K562 (cell line): ENCODE data around the gene ADARB2.

ENCODE experiments used
- ARID3B ChIP-seq: fragments of 250-450 bp; sonication (Bioruptor Pico); IDR thresholded peaks from 2 replicates; pipeline ENCODE4 v1.4.0; 2020; ENCODE audit warnings: borderline replicate concordance
- CEBPZ ChIP-seq: fragments of 150-350 bp; IDR thresholded peaks from 2 replicates; pipeline ENCODE4 v1.6.1; 2014; ENCODE audit warnings: low read depth, mild to moderate bottlenecking, low read length, borderline replicate concordance
- COPS2 ChIP-seq: fragments of 450-650 bp; conservative IDR thresholded peaks from 2 replicates; pipeline ENCODE4 v1.6.1; 2016; ENCODE audit warnings: mild to moderate bottlenecking, moderate library complexity
- CTCF ChIP-seq, 3 experiments: IDR thresholded peaks in 2 of 3; conservative IDR thresholded peaks in 1 of 3; 2 replicates each; pipeline ENCODE4 v1.5.1; 2011 to 2012; ENCODE audit warnings: low read length in 3 of 3, mild to moderate bottlenecking in 3 of 3, control low read depth in 2 of 3, improper control_type of control experiment in 1 of 3, inconsistent platforms in 1 of 3, low read depth in 1 of 3, mixed read lengths in 1 of 3, moderate library complexity in 1 of 3; ENCODE audit not compliant: insufficient read depth in 2 of 3
- HCFC1 ChIP-seq: IDR thresholded peaks from 2 replicates; pipeline ENCODE4 v1.6.1; 2012; ENCODE audit warnings: low read depth, low read length, improper control_type of control experiment
- HNRNPK ChIP-seq: fragments of 200-400 bp; formaldehyde crosslinking; IDR thresholded peaks from one replicate; pipeline ENCODE4 v1.6.1; 2018; ENCODE audit warnings: mild to moderate bottlenecking, low read depth, low read length; ENCODE audit not compliant: poor library complexity, severe bottlenecking
- NFATC3 ChIP-seq: fragments of 450-650 bp; IDR thresholded peaks from 2 replicates; pipeline ENCODE4 v1.6.1; 2017; ENCODE audit warnings: mild to moderate bottlenecking
- NUFIP1 ChIP-seq: fragments of 450-650 bp; IDR thresholded peaks from 2 replicates; pipeline ENCODE4 v1.6.1; 2018; ENCODE audit not compliant: partially characterized antibody
- TBP ChIP-seq: optimal IDR thresholded peaks from 2 replicates; pipeline ENCODE3; 2011; ENCODE audit warnings: low read depth, low read length, improper control_type of control experiment
- ZNF121 ChIP-seq: sonication (generic); formaldehyde crosslinking; conservative IDR thresholded peaks from 2 replicates; pipeline ENCODE4 v1.8.0; 2022; ENCODE audit warnings: missing genetic modification reagents

- no peak for TF ChIP-seq ARID3B (CRISPR knock-in tag)
- TF ChIP-seq HCFC1, result no peak
- TF ChIP-seq CEBPZ, result no peak
- TF ChIP-seq NFATC3, result no peak
- TF ChIP-seq HNRNPK, result no peak
- no peak for TF ChIP-seq NUFIP1
- TF ChIP-seq TBP, result no peak
- no peak for TF ChIP-seq ZNF121 (CRISPR knock-in tag)
- TF ChIP-seq COPS2, result no peak
- TF ChIP-seq CTCF (IDR thresholded peaks at IDR 0.05 in 2 of 3, conservative IDR thresholded peaks at IDR 0.05 in 1 of 3; ENCODE audit: insufficient read depth in 2 of 3, low read depth in 1 of 3, low read length in 3 of 3), result no peak
Measured at GRCh38 chr10:1230138-1230537, 507.2 kb downstream of the ADARB2 start.
